ENCODE measurements around the gene SH3RF3. TPM values are rescaled to one million over a fixed set of nuclear protein-coding genes. Genes with fewer than 3 reads are reported as not detected.
"Not testable (repeated sequence)": the region's sequence is repeated elsewhere in the genome, so short reads cannot be mapped to it uniquely, and the experiment has no call there.

Gene SH3RF3
- total RNA-seq, 1 donor from 2014 or later = 2.1 TPM

DNA sequence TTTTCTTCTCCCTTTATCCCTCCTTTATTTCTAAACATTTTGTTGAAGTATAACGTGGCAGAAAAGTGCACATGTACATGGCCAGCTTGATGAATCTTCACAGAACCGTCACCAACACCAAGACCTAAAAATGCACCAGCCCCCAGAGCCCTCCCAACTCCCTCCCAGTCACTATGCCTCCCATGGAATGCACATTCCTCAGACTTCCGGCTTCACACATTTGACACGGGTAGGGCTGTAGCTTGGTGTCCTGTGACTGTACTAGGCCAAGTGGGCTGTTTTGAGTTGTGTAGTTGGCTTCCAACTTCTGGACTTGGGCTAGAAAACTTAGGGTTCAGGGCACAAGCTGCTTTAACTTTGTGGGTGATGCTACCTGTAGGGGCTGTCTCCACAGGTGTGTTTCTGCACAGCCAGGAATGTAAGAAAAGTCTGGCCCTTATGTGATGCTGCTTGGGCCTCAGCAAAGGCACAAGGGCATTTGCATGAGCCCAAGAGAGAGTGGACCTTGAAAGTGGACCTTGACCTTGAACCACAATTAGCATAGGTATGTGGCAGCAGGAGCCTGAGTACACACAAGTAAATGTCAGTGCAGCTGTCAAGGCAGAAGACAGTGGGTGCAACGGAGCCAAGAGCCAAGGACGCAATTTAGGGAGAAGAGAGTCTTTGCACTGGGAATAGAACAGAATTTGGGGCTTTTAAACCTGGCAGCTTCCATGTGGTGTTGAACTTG, 406.4 kb downstream of the SH3RF3 start:
- no peak overlapping the region for H3K9ac ChIP-seq (ENCODE audit: low read depth in 1 of 3, low read length in 3 of 3)
- no peaks in the 10 kb centered on the region for H3K36me3 ChIP-seq (ENCODE audit: control insufficient read depth in 3 of 3, insufficient read depth in 3 of 3, low read length in 3 of 3)
- no peak overlapping the region for H3K4me3 ChIP-seq (ENCODE audit: low read length in 3 of 3)
- no peak overlapping the region for H3K27ac ChIP-seq (ENCODE audit: low read depth, low read length)
- H3K9me3 ChIP-seq (ENCODE audit: control insufficient read depth in 3 of 3, low read length in 3 of 3) = no peaks in the 10 kb centered on the region
- peaks cover 3 to 14% (median 7%) of the 10 kb centered on the region in 3 donors for H3K27me3 ChIP-seq (ENCODE audit: control insufficient read depth in 3 of 3, insufficient read depth in 3 of 3, low read length in 3 of 3)
- peaks cover 0 to 3% (median 2%) of the 10 kb centered on the region in 3 donors for H3K4me1 ChIP-seq (ENCODE audit: control insufficient read depth in 3 of 3, insufficient read depth in 3 of 3, low read length in 3 of 3)

DNA sequence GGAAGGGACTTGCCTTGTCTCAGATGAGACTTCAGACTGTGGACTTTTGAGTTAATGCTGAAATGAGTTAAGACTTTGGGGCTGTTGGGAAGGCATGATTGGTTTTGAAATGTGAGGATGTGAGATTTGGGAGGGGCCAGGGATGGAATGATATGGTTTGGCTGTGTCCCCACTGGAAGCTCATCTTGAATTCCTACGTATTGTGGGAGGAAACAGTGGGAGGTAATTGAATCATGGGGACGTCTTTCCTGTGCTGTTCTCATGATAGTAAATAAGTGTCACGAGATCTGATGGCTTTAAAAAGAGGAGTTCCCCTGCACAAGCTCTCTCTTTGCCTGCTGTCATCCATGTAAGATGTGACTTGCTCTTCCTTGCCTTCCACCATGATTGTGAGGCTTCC, 407.6 kb downstream of the SH3RF3 start:
- peaks cover 3 to 17% (median 7%) of the 10 kb centered on the region in 3 donors for H3K27me3 ChIP-seq (ENCODE audit: control insufficient read depth in 3 of 3, insufficient read depth in 3 of 3, low read length in 3 of 3)
- H3K9ac ChIP-seq (ENCODE audit: low read depth in 1 of 3, low read length in 3 of 3); H3K4me3 ChIP-seq (ENCODE audit: low read length in 3 of 3); H3K9me3 ChIP-seq (ENCODE audit: control insufficient read depth in 3 of 3, low read length in 3 of 3); H3K36me3 ChIP-seq (ENCODE audit: control insufficient read depth in 3 of 3, insufficient read depth in 3 of 3, low read length in 3 of 3); H3K4me1 ChIP-seq (ENCODE audit: control insufficient read depth in 3 of 3, insufficient read depth in 3 of 3, low read length in 3 of 3); H3K27ac ChIP-seq (ENCODE audit: low read depth, low read length): not testable (repeated sequence)

DNA sequence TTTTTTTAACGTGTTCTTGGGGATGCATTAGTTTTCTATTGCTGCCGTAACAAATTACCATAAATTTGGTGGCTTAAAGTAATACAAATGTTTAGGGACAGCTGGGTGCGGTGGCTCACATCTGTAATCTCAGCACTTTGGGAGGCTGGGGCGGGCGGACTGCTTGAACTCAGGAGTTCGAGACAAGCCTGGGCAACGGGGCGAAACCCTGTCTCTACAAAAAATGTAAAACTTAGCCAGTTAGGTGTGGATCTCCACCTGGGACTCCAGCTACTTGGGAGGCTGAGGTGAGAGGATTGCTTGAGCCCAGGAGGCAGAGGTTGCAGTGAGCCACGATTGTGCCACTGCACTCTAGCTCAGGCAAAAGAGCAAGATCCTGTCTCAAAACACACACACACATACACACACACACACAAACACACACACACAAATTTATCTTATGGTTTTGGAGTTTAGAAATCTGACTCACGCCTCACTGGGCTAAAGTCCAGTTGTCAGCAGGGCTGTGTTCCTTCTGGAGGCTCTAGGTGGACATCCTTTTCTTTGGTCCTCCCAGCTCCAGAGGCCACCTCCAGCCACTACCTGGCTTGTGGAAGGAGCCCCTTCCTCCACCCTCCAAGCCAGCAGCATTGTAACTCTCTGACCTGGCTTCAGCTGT, 408.7 kb downstream of the SH3RF3 start:
- H3K36me3 ChIP-seq (ENCODE audit: control insufficient read depth in 3 of 3, insufficient read depth in 3 of 3, low read length in 3 of 3) = peaks cover 0 to 3% (median 0%) of the 10 kb centered on the region in 3 donors
- H3K27me3 ChIP-seq (ENCODE audit: control insufficient read depth in 3 of 3, insufficient read depth in 3 of 3, low read length in 3 of 3) = peaks cover 3 to 14% (median 7%) of the 10 kb centered on the region in 3 donors
- H3K4me3 ChIP-seq (ENCODE audit: low read length in 3 of 3) = no peak overlapping the region
- H3K9me3 ChIP-seq (ENCODE audit: control insufficient read depth in 3 of 3, low read length in 3 of 3) = no peaks in the 10 kb centered on the region
- no peak overlapping the region for H3K27ac ChIP-seq (ENCODE audit: low read depth, low read length)
- no peaks in the 10 kb centered on the region for H3K4me1 ChIP-seq (ENCODE audit: control insufficient read depth in 3 of 3, insufficient read depth in 3 of 3, low read length in 3 of 3)
- H3K9ac ChIP-seq (ENCODE audit: low read depth in 1 of 3, low read length in 3 of 3) = no peak overlapping the region

DNA sequence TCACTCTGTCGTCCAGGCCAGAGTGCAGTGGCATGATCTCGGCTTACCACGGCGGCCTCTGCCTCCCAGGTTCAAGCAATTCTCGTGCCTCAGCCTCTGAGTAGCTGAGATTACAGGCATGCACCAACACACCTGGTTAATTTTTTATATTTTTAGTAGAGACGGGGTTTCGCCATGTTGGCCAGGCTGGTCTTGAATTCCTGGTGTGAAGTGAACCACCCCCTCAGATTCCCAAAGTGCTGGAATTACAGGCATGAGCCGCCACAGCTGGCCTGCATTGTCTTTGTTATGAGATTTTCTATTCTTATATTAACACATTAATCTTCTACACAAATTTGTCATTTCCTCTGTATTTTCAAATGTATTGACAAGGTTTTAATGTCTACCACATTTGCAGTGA, 409.5 kb downstream of the SH3RF3 start:
- Histone ChIP-seq H3K4me3 (ENCODE audit: low read length in 3 of 3) (no peak overlapping the region), H3K27ac (ENCODE audit: low read depth, low read length) (no peak overlapping the region), H3K36me3 (ENCODE audit: control insufficient read depth in 3 of 3, insufficient read depth in 3 of 3, low read length in 3 of 3) (peaks cover 0 to 3% (median 0%) of the 10 kb centered on the region in 3 donors), H3K27me3 (ENCODE audit: control insufficient read depth in 3 of 3, insufficient read depth in 3 of 3, low read length in 3 of 3) (peaks cover 3 to 13% (median 7%) of the 10 kb centered on the region in 3 donors), H3K9ac (ENCODE audit: low read depth in 1 of 3, low read length in 3 of 3) (no peak overlapping the region), H3K9me3 (ENCODE audit: control insufficient read depth in 3 of 3, low read length in 3 of 3) (no peaks in the 10 kb centered on the region), H3K4me1 (ENCODE audit: control insufficient read depth in 3 of 3, insufficient read depth in 3 of 3, low read length in 3 of 3) (no peaks in the 10 kb centered on the region)

DNA sequence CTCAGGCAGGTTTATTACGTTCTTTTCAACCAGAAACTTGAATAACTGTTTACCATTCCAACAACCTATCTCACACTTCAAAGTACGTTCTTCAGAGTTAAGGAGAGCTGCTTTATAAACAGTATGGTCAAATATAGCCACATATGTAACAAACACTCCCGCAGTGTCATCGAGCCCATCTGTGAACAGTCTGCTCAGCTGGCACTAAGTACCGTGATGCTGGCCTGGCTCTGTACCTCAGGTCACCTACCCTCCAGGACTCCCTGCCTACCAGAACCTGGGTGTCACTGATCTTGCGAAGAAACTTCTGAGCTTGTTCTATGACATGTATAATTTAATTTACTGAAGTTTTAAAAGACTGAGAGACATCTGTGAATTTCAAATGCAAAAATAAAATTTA, 413.4 kb downstream of the SH3RF3 start:
- Histone ChIP-seq H3K27me3 (ENCODE audit: control insufficient read depth in 3 of 3, insufficient read depth in 3 of 3, low read length in 3 of 3) (peaks cover 3 to 11% (median 7%) of the 10 kb centered on the region in 3 donors), H3K4me3 (ENCODE audit: low read length in 3 of 3) (no peak overlapping the region), H3K36me3 (ENCODE audit: control insufficient read depth in 3 of 3, insufficient read depth in 3 of 3, low read length in 3 of 3) (peaks cover 0 to 7% (median 3%) of the 10 kb centered on the region in 3 donors), H3K9ac (ENCODE audit: low read depth in 1 of 3, low read length in 3 of 3) (no peak overlapping the region), H3K9me3 (ENCODE audit: control insufficient read depth in 3 of 3, low read length in 3 of 3) (no peaks in the 10 kb centered on the region), H3K4me1 (ENCODE audit: control insufficient read depth in 3 of 3, insufficient read depth in 3 of 3, low read length in 3 of 3) (peaks cover 0 to 3% (median 0%) of the 10 kb centered on the region in 3 donors), H3K27ac (ENCODE audit: low read depth, low read length) (no peak overlapping the region)

DNA sequence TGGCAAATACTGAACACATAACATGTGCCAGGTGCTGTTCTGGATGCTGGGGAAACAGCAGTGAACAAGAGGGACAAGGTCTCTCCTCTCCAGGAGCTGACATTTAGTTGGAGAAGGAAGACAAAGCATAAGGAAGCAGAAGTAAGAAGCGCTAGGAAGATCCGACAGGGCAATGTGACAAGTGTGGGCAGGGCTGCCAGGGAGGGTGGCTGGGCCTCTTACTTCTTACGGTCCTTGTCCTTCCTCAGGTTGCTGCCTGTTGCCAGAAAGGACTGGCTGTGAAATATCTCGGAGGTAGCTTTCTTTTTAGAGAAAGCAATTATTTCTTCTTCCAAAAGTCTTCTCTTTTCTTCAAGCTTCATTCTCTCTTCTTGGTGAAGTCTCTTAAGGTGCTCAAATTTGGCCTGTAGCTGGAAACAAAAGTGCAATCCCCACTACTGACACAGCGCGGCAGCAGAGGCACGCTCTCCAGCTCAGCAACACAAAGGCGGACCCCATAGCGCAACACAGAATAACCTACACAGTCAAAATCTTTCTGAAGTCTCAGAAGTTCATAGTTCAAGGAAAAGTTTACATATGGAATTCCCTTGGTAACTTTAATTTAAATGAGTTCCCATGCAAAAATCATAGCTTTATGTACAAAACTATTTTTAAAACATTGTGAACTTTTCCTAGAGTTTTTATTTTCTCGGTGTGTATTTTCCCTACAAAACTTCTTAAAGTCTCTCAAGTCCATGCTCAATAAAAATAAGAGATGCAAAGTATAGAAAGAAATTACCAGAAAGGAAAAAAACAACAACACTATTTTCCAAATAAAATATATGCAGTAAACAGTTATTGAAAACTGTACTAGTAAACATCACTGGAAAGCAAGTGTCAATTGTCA, 417.1 kb downstream of the SH3RF3 start:
- Histone ChIP-seq H3K4me3 (ENCODE audit: low read length in 3 of 3) (no peak overlapping the region), H3K4me1 (ENCODE audit: control insufficient read depth in 3 of 3, insufficient read depth in 3 of 3, low read length in 3 of 3) (peaks cover 0 to 3% (median 0%) of the 10 kb centered on the region in 3 donors), H3K36me3 (ENCODE audit: control insufficient read depth in 3 of 3, insufficient read depth in 3 of 3, low read length in 3 of 3) (peaks cover 0 to 7% (median 3%) of the 10 kb centered on the region in 3 donors), H3K27me3 (ENCODE audit: control insufficient read depth in 3 of 3, insufficient read depth in 3 of 3, low read length in 3 of 3) (peaks cover 0 to 2% (median 0%) of the 10 kb centered on the region in 3 donors), H3K9ac (ENCODE audit: low read depth in 1 of 3, low read length in 3 of 3) (no peak overlapping the region), H3K9me3 (ENCODE audit: control insufficient read depth in 3 of 3, low read length in 3 of 3) (no peaks in the 10 kb centered on the region), H3K27ac (ENCODE audit: low read depth, low read length) (no peak overlapping the region)

DNA sequence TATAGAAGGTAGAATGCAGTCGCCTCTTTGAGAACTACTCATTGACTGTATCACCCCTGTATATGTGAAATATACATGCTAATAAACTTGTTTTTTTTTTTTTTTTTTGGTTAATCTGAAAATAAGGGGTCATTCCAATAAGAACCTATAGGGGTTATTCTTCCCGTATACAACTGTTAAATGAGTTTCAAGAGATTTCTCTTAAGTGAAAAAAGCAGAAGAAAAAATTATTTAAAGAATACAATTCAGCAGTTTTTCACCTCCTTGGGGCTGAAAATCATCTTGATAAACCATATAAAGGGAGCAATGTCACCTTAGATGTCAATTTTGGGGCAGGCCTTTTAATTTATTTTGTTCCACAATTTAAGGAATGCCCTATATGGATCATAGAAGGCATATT, 418.3 kb downstream of the SH3RF3 start:
- Histone ChIP-seq H3K9ac (ENCODE audit: low read depth in 1 of 3, low read length in 3 of 3) (no peak overlapping the region), H3K4me1 (ENCODE audit: control insufficient read depth in 3 of 3, insufficient read depth in 3 of 3, low read length in 3 of 3) (peaks cover 0 to 3% (median 0%) of the 10 kb centered on the region in 3 donors), H3K27ac (ENCODE audit: low read depth, low read length) (no peak overlapping the region), H3K4me3 (ENCODE audit: low read length in 3 of 3) (no peak overlapping the region), H3K36me3 (ENCODE audit: control insufficient read depth in 3 of 3, insufficient read depth in 3 of 3, low read length in 3 of 3) (peaks cover under 1 to 8% (median 5%) of the 10 kb centered on the region in 3 donors), H3K9me3 (ENCODE audit: control insufficient read depth in 3 of 3, low read length in 3 of 3) (no peaks in the 10 kb centered on the region), H3K27me3 (ENCODE audit: control insufficient read depth in 3 of 3, insufficient read depth in 3 of 3, low read length in 3 of 3) (no peaks in the 10 kb centered on the region)

DNA sequence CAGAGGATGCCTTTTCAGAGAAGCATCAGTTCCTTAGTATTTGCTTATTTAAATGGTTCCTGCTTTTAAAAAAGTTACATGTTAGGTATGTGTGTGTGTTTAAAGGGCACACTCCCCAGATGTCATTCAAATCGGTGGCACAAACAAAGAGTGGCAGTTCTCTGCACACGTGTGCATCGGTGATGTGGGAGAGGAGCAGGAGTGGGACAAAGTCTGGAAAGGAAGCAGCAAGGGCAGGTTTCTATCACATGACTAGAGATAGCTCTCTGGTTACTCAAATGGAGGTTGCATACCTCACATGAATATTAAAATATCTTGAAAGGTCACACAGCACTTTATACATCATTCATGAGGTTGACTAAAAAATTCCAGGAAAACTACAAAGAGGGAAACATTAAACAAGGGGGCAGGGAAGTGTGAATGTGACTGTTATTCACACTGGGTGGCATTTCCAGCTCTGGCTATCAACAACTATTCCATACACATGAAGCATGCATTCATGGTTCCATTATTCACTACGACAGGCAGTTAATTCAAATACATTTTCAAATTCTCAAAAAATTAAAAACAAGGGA, 420.1 kb downstream of the SH3RF3 start:
- Histone ChIP-seq H3K4me3 (ENCODE audit: low read length in 3 of 3) (no peak overlapping the region), H3K4me1 (ENCODE audit: control insufficient read depth in 3 of 3, insufficient read depth in 3 of 3, low read length in 3 of 3) (peaks cover 0 to 3% (median 0%) of the 10 kb centered on the region in 3 donors), H3K27me3 (ENCODE audit: control insufficient read depth in 3 of 3, insufficient read depth in 3 of 3, low read length in 3 of 3) (no peaks in the 10 kb centered on the region)

More for the DNA sequence above, 420.1 kb downstream of the SH3RF3 start:
- peaks cover 4 to 11% (median 6%) of the 10 kb centered on the region in 3 donors for H3K36me3 ChIP-seq (ENCODE audit: control insufficient read depth in 3 of 3, insufficient read depth in 3 of 3, low read length in 3 of 3)
- no peaks in the 10 kb centered on the region for H3K9me3 ChIP-seq (ENCODE audit: control insufficient read depth in 3 of 3, low read length in 3 of 3)
- no peak overlapping the region for H3K9ac ChIP-seq (ENCODE audit: low read depth in 1 of 3, low read length in 3 of 3)
- no peak overlapping the region for H3K27ac ChIP-seq (ENCODE audit: low read depth, low read length)

All from skeletal muscle tissue (tissue), 4 donors.